H9 (cell line): ENCODE measurements around the gene CYP39A1. TPM values are rescaled to one million over a fixed set of nuclear protein-coding genes. Genes with fewer than 3 reads are reported as not detected.

Source experiments
- DNase-seq: peaks from one replicate; pipeline ENCODE4 v3.0.0-alpha.2; 2017
- H2AFZ ChIP-seq: one replicate; pipeline ENCODE4 v1.6.1; 2013; ENCODE audit warnings: mild to moderate bottlenecking, low read length, control low read depth, moderate library complexity
- H2AK5ac ChIP-seq: 2 replicates; pipeline ENCODE4 v1.6.1; 2013; ENCODE audit warnings: low read length, control low read depth, mixed read lengths; ENCODE audit not compliant: insufficient read length
- H2BK120ac ChIP-seq: one replicate; pipeline ENCODE4 v1.6.1; 2013; ENCODE audit warnings: low read depth, mild to moderate bottlenecking, low read length, control low read depth, inconsistent platforms; ENCODE audit not compliant: poor library complexity, severe bottlenecking
- H2BK12ac ChIP-seq: 2 replicates; pipeline ENCODE4 v1.6.1; 2013; ENCODE audit warnings: low read length, control low read depth, mixed read lengths, low read depth; ENCODE audit not compliant: insufficient read length
- H2BK15ac ChIP-seq: 2 replicates; pipeline ENCODE4 v1.6.1; 2013; ENCODE audit warnings: low read depth, low read length, control low read depth
- H2BK20ac ChIP-seq: one replicate; pipeline ENCODE4 v1.6.1; 2013; ENCODE audit warnings: low read depth, mild to moderate bottlenecking, low read length, control low read depth, inconsistent platforms; ENCODE audit not compliant: poor library complexity, severe bottlenecking
- H2BK5ac ChIP-seq: 2 replicates; pipeline ENCODE4 v1.6.1; 2013; ENCODE audit warnings: low read length, control low read depth, mixed read lengths; ENCODE audit not compliant: insufficient read length
- H3K14ac ChIP-seq: 2 replicates; pipeline ENCODE4 v1.6.1; 2013; ENCODE audit warnings: low read length, control low read depth; ENCODE audit not compliant: insufficient read depth
- H3K18ac ChIP-seq: 2 replicates; pipeline ENCODE4 v1.6.1; 2013; ENCODE audit warnings: low read depth, mild to moderate bottlenecking, mixed read lengths, low read length, control low read depth; ENCODE audit not compliant: insufficient read length
- H3K23ac ChIP-seq: 2 replicates; pipeline ENCODE4 v1.6.1; 2013; ENCODE audit warnings: low read length, control low read depth, mixed read lengths, low read depth; ENCODE audit not compliant: insufficient read length
- H3K23me2 ChIP-seq: 2 replicates; pipeline ENCODE4 v1.6.1; 2013; ENCODE audit warnings: low read depth, mild to moderate bottlenecking, mixed read lengths, low read length, control low read depth; ENCODE audit not compliant: insufficient read length, poor library complexity, severe bottlenecking
- H3K27ac ChIP-seq: 2 replicates; pipeline ENCODE4 v1.5.1; 2013; ENCODE audit warnings: low read length, control low read depth, mixed read lengths, low read depth; ENCODE audit not compliant: insufficient read length
- H3K27me3 ChIP-seq: 2 replicates; pipeline ENCODE4 v1.6.1; 2013; ENCODE audit warnings: low read length, control low read depth, inconsistent platforms; ENCODE audit not compliant: insufficient read depth
- H3K4ac ChIP-seq: 2 replicates; pipeline ENCODE4 v1.6.1; 2013; ENCODE audit warnings: low read depth, mild to moderate bottlenecking, control low read depth, inconsistent platforms, low read length, moderate library complexity
- H3K4me1 ChIP-seq: 2 replicates; pipeline ENCODE4 v1.6.1; 2013; ENCODE audit warnings: low read length, control low read depth, inconsistent platforms; ENCODE audit not compliant: insufficient read depth
- H3K4me2 ChIP-seq: 2 replicates; pipeline ENCODE4 v1.6.1; 2013; ENCODE audit warnings: low read length, control low read depth, mixed read lengths; ENCODE audit not compliant: insufficient read length, insufficient read depth
- H3K56ac ChIP-seq: 2 replicates; pipeline ENCODE4 v1.6.1; 2013; ENCODE audit warnings: low read depth, mild to moderate bottlenecking, mixed read lengths, low read length, control low read depth; ENCODE audit not compliant: insufficient read length
- H3K79me1 ChIP-seq: 2 replicates; pipeline ENCODE4 v1.6.1; 2013; ENCODE audit warnings: low read depth, mild to moderate bottlenecking, moderate library complexity, low read length, control low read depth, inconsistent platforms; ENCODE audit not compliant: insufficient read depth, poor library complexity, severe bottlenecking
- H3K79me2 ChIP-seq: 2 replicates; pipeline ENCODE4 v1.6.1; 2013; ENCODE audit warnings: low read length, control low read depth, inconsistent platforms; ENCODE audit not compliant: insufficient read depth
- H3K9ac ChIP-seq: 2 replicates; pipeline ENCODE4 v1.6.1; 2013; ENCODE audit warnings: low read length, control low read depth, mixed read lengths; ENCODE audit not compliant: insufficient read length; ENCODE audit errors: extremely low read depth
- H3K9me3 ChIP-seq: one replicate; pipeline ENCODE4 v1.6.1; 2013; ENCODE audit warnings: low read depth, low read length, inconsistent platforms; ENCODE audit not compliant: control insufficient read depth
- H3T11ph ChIP-seq: one replicate; pipeline ENCODE4 v1.6.1; 2013; ENCODE audit warnings: mild to moderate bottlenecking, low read length, control low read depth, inconsistent platforms
- H4K20me1 ChIP-seq: one replicate; pipeline ENCODE4 v1.6.1; 2013; ENCODE audit not compliant: control insufficient read depth, insufficient read length, insufficient read depth
- H4K5ac ChIP-seq: 2 replicates; pipeline ENCODE4 v1.6.1; 2013; ENCODE audit warnings: low read depth, mild to moderate bottlenecking, mixed read lengths, low read length, control low read depth; ENCODE audit not compliant: insufficient read length
- H4K8ac ChIP-seq: replicated peaks from 2 replicates; pipeline ENCODE4 v1.6.1; 2013; ENCODE audit warnings: low read length, control low read depth, mixed read lengths, low read depth; ENCODE audit not compliant: insufficient read length
- H4K91ac ChIP-seq: 2 replicates; pipeline ENCODE4 v1.6.1; 2013; ENCODE audit warnings: low read depth, mild to moderate bottlenecking, moderate library complexity, mixed read lengths, low read length, control low read depth; ENCODE audit not compliant: insufficient read length
- H3K27ac Mint-ChIP-seq, 3 experiments: 2 replicates in 2 of 3; 3 replicates in 1 of 3; pipeline ENCODE4 v1.8.0; 2020 to 2021; ENCODE audit warnings: mixed read lengths in 3 of 3, mild to moderate bottlenecking in 1 of 3, moderate library complexity in 1 of 3
- H3K27me3 Mint-ChIP-seq: 2 replicates; pipeline ENCODE4 v1.8.0; 2021; ENCODE audit warnings: low read depth, mild to moderate bottlenecking, moderate library complexity, mixed read lengths
- H3K36me3 Mint-ChIP-seq, 3 experiments: 2 replicates in 2 of 3; 3 replicates in 1 of 3; pipeline ENCODE4 v1.8.0; 2020 to 2021; ENCODE audit warnings: low read depth in 3 of 3, mixed read lengths in 3 of 3; ENCODE audit not compliant: insufficient read depth in 1 of 3
- H3K4me1 Mint-ChIP-seq, 2 experiments: 2 replicates each; pipeline ENCODE4 v1.8.0; 2020; ENCODE audit warnings: mixed read lengths in 2 of 2
- H3K4me3 Mint-ChIP-seq, 2 experiments: 2 replicates in 1 of 2; 3 replicates in 1 of 2; pipeline ENCODE4 v1.8.0; 2020 to 2021; ENCODE audit warnings: mild to moderate bottlenecking in 2 of 2, mixed read lengths in 2 of 2, moderate library complexity in 1 of 2
- H3K9me3 Mint-ChIP-seq, 2 experiments: 2 replicates in 1 of 2; 3 replicates in 1 of 2; pipeline ENCODE4 v1.8.0; 2020; ENCODE audit warnings: mild to moderate bottlenecking in 2 of 2, mixed read lengths in 2 of 2, moderate library complexity in 1 of 2
- total RNA-seq: library from RNA; stranded (reverse); gene quantifications from 2 replicates; pipeline ENCODE4 v1.2.1, GENCODE V29; 2021
- TF ChIP-seq, protein P1 (sequence below): fragments of 200-600 bp; sonication (generic); conservative IDR thresholded peaks from 3 replicates; pipeline ENCODE4 v1.8.0; 2021; ENCODE audit warnings: antibody characterized with exemption, mild to moderate bottlenecking

Gene CYP39A1
- total RNA-seq, 1 experiment from 2014 or later: 0.50 TPM

DNA sequence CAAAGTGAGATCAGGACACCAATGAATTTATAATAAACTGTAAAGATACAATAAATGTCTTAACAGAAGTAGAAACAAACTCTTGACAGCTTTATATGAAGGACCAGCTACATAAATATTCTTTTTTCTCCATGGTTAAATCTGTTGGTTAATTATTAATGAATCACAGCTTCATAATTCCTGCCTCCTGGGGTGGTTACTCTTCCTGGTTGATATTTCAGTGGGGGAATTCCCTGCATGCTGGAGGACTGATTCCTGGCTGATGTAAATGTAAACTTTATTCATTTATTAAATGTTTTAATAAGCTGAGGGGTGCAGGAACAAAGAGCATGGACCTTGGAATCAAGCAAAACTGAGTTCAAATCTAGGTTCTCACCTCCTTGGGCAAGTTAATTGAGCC, 145.2 kb downstream of the CYP39A1 start:
- Histone ChIP-seq H3K4me1 (no peaks in the 10 kb centered on the region), H2BK20ac (no peak overlapping the region), H2AK5ac (no peak overlapping the region), H3T11ph (no peak overlapping the region), H3K23ac (no peak overlapping the region), H4K20me1 (no peaks in the 10 kb centered on the region), H3K79me2 (no peaks in the 10 kb centered on the region), H3K27ac (no peak overlapping the region), H4K91ac (no peak overlapping the region), H3K18ac (no peak overlapping the region), H2BK120ac (no peak overlapping the region), H3K56ac (no peak overlapping the region), H3K27me3 (no peaks in the 10 kb centered on the region), H2BK15ac (no peak overlapping the region), H3K9me3 (no peaks in the 10 kb centered on the region), H2BK12ac (no peak overlapping the region), H4K8ac (no peak overlapping the region), H3K14ac (no peak overlapping the region), H3K9ac (no peak overlapping the region), H4K5ac (no peak overlapping the region), H3K79me1 (no peaks in the 10 kb centered on the region), H2AFZ (no peak overlapping the region), H3K4ac (no peak overlapping the region), H2BK5ac (no peak overlapping the region), H3K4me2 (no peak overlapping the region), H3K23me2 (no peaks in the 10 kb centered on the region)
- no peaks in the 10 kb centered on the region for H3K36me3 Mint-ChIP-seq
- H3K9me3 Mint-ChIP-seq: no peaks in the 10 kb centered on the region
- TF ChIP-seq, protein P1, sequence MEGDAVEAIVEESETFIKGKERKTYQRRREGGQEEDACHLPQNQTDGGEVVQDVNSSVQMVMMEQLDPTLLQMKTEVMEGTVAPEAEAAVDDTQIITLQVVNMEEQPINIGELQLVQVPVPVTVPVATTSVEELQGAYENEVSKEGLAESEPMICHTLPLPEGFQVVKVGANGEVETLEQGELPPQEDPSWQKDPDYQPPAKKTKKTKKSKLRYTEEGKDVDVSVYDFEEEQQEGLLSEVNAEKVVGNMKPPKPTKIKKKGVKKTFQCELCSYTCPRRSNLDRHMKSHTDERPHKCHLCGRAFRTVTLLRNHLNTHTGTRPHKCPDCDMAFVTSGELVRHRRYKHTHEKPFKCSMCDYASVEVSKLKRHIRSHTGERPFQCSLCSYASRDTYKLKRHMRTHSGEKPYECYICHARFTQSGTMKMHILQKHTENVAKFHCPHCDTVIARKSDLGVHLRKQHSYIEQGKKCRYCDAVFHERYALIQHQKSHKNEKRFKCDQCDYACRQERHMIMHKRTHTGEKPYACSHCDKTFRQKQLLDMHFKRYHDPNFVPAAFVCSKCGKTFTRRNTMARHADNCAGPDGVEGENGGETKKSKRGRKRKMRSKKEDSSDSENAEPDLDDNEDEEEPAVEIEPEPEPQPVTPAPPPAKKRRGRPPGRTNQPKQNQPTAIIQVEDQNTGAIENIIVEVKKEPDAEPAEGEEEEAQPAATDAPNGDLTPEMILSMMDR: no peak
- H3K4me1 Mint-ChIP-seq: no peaks in the 10 kb centered on the region
- H3K4me3 Mint-ChIP-seq: no peak overlapping the region
- H3K27me3 Mint-ChIP-seq: 0 out of 2 replicates have a peak, but pooled peaks cover 2% of the 10 kb centered on the region
- no peak overlapping the region for H3K27ac Mint-ChIP-seq
- no peak for DNase-seq
